GM19035 (cell line): ENCODE results near the gene AUTS2.
A peak's percentile ranks its signal among the peaks of the same experiment; 100 is the strongest.
"Not testable (repeated sequence)": the region's sequence is repeated elsewhere in the genome, so short reads cannot be mapped to it uniquely, and the experiment has no call there.

ENCODE experiments used
- ATAC-seq: cut with Tn5 transposase; IDR thresholded peaks from one replicate; pipeline ENCODE4 v1.9.1; 2021; ENCODE audit not compliant: unreplicated experiment

AUTS2 gene

GRCh38 chr7:69782917-69783684, 184.8 kb downstream of the AUTS2 start:
- no peak for ATAC-seq

DNA sequence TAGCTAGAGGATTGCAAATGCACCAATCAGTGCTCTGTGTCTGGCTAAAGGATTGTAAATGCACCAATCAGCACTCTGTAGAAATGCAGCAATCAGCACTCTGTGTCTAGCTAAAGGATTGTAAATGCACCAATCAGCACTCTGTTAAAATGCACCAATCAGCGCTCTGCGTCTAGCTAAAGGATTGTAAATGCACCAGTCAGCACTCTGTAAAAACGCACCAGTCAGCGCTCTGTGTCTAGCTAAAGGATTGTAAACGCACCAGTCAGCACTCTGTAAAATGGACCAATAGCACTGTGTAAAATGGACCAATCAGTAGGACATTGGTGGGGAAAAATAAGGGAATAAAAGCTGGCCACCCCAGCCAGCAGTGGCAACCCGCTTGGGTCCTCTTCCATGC, 187.9 kb downstream of the AUTS2 start:
- not testable (repeated sequence) for ATAC-seq

DNA sequence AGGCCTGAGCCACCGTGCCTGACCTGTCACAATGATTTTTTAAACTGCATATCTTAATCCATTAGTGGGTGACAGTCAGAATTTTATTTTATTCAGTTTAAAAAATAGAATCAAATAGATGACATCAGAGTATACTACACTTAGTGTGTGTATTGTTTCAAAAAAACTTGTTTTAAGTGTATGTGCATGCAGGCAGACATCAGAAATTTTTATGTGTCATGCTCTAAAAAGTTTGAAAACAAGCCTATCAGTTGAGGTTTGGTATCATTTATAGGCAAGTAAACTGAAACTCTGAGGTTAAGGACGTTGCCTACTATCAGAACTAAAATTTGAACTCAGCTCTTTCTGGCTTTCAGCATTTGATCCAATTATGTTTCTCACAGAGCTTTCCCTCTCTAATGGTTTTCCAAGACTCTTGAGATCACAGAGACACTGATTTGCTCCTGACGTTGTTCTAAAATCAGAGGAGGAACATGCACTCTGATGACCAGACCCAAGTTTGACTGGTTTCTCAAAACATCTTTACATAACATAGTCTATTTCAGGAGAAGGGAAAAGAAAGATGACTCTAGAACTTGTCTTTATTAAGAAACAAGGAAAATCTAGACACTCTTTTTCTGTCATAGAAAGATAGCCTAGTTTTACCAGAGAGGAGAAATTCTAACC, 188.6 kb downstream of the AUTS2 start:
- no peak for ATAC-seq

GRCh38 chr7:69787736-69788431, 189.6 kb downstream of the AUTS2 start:
- no peak for ATAC-seq

GRCh38 chr7:69789563-69789962, 191.3 kb downstream of the AUTS2 start:
- no peak for ATAC-seq

DNA sequence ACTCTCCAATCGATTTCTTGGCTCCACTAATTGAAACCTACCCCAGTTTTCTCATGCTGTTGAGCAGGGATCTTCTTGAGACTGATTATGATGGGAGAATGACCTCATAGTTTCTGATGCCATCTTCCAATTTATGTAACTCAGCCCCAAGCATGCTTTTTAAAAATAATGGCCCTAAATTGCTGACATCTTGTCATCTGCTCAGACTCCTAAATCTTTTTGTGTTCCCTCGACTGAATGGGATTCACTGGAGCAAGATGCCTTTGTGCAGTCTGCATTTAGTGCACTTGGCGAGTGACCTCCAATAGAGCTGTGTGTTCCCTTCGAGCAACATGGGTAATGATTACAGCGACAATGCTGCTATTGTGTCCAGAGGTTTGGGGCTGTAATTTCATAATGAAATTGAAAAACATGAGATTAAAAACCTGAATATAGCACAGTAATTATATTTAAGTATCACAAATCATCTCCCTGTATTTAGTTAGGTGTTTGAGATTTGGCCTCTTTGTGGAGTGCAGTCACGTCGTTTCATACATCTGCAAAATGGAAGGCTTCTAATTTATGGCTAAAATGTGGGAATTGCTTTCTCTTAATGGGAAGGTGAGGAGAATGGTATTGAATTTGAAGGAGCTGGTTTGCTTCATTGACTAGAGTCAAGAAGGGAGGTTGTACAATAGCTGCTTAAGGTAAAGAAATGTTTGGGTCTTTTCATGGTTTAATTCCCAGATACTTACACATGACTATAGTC, 192.9 kb downstream of the AUTS2 start:
- no peak for ATAC-seq

- ATAC-seq = no peak
Observed at GRCh38 chr7:69791739-69792138, 193.5 kb downstream of the AUTS2 start.

- ATAC-seq = no peak
Observed at GRCh38 chr7:69795932-69796331, 197.7 kb downstream of the AUTS2 start.

DNA sequence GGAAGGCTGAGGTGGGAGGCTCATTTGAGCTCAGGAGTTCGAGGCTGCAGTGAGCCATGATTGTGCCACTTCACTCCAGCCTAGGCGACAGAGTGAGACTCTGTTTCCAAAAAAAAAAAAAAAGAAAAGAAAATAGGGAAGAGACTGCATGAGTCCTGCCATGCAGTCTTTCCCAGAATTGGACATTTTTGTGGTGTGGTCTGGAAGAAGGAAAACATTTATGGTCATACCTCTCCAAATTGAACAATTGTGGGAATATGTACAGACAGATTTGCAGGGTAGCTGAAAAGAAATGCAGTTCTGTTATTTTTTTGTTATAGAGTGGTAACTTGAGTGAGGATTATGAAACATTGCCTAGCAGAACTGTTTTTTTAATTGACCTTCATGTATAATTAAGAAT, 198.1 kb downstream of the AUTS2 start:
- no peak for ATAC-seq

DNA sequence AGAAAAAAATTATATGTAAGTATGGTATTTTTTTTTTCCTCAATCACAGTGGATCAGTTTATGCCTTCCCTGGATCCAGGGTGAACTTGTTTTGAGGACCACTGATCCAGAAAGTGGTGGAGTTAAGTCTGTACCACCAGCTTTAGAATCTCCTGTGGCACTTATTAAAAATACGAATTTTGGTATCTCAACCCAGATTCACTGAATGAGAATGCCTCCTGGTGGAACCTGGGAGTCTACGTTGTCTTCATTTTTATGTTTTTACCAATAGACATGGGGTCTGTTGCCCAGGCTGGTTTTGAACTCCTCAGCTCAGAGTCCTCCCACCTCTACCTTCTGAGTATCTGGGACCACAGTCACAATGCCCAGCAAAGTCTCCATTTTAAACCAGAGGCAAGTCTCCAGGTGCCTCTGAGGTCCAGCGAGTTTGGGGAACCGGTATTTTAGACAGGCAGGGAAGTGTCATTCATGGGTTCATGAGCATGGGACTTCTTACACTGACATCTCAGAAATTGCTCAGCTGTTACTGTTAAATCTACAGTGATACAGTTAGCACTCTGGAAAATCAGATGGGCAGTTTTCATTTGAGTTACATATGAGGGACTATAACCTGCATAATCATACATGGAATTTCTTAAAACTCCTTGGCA, 200.9 kb downstream of the AUTS2 start:
- no peak for ATAC-seq

DNA sequence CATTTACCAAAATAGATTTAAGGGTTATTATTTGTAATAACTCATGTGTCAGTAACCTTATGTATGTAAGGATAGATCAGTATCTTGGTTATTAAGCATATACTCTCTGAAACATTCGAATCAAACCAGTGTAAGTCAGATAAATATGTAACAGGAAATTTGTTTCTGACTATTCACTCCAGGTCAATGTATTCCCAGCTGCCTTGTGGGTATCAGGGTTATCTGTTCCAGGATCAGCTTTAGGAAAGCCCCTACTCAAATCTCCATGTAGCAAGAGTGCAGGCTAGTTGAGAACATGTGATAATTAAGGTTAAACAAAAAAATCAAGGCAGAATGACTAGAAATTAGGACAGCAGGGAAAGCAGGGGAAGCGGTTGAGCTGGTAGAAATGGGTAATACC, 201.7 kb downstream of the AUTS2 start:
- ATAC-seq = no peak

DNA sequence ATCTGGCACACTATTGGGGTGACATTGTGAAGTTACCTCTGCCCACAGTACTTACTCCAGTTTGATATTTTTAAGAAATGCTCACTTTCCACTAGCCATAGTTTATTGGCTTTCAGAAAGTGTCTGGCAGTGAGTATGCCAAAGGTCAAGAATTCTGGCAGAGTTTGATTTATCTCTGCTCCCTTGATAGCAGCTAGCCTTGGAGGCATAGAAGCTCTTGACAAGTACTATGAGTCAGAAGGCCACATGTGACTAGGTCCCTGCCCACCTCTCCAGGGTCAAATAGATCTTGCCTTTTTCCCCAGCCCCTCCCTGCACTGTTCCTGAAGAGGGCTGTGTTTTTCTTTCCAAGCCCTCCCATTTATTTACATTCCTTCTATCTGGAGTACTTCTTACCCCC, 202.2 kb downstream of the AUTS2 start:
- ATAC-seq = no peak

- ATAC-seq = no peak
Observed at GRCh38 chr7:69801729-69802682, 203.7 kb downstream of the AUTS2 start.

DNA sequence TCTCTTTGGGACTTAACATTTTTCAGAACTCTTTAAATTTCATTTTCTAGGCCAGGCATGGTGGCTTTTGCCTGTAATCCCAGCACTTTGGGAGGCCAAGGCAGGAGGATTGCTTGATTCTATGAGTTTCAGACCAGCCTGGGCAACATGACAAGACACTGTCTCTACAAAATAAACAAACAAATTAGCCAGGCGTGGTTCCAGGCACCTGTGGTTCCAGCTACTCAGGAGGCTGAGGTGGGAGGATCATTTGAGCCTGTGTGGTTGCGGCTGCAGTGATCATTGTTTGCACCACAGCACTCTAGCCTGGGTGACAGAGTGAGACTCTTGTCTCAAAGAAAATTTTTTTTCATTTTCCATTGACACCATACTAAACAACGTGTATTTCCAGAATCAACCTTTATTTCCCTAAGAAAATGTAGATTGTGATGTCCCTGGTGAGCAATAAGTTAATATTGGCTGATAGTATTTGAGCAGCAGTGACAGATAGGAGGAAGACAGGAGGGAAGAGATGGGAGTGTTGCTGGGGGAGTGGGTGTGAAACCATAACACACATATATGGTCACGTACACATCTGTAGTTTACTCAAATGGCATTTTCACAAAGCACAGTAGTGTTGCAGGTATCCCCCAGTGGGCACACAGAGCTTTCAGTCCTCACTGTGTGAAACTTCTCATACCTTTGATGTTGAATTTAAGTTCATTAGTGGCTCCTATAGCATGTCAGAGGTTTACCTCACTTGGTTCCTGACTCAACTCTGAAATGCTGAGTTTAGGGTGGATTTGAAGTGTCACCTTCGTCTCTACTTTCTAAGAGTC, 205.6 kb downstream of the AUTS2 start:
- peak; percentile 90 for ATAC-seq

GRCh38 chr7:69804962-69805361, 206.7 kb downstream of the AUTS2 start:
- no peak for ATAC-seq

GRCh38 chr7:69808391-69808790, 210.1 kb downstream of the AUTS2 start:
- no peak for ATAC-seq

GRCh38 chr7:69811476-69812308, 213.4 kb downstream of the AUTS2 start:
- ATAC-seq = no peak

DNA sequence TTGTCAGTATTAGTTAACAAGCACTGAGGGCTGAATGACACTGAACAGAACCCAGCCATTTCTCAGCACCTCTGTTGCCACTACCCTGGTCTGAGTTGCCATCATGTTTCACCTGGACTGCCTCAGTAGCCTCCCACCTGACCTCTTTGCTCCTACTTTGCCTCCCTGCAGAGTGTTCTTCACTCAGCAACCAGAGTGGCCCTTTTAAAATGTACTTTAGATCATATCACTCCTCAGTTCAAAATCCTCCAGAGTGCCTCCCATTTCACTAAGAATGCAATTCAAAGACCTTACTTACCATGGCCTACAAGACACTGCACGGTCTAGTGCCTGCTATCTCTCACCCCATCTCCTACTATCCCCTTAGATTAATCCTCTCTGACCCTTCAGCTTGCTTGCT, 214.5 kb downstream of the AUTS2 start:
- no peak for ATAC-seq
